ENCODE data around the gene HNF4A.

HNF4A gene

GRCh38 chr20:44426879-44427790 is 71.6 kb downstream of the HNF4A start:
- DNase-seq, result no peak

GRCh38 chr20:44427804-44428173 is 72.3 kb downstream of the HNF4A start:
- no peak for DNase-seq

GRCh38 chr20:44428174-44429016 is 72.9 kb downstream of the HNF4A start:
- no peak for DNase-seq

GRCh38 chr20:44429017-44429339 is 73.5 kb downstream of the HNF4A start:
- DNase-seq, result no peak

- no peak for DNase-seq
Measured at GRCh38 chr20:44429419-44430269, 74.1 kb downstream of the HNF4A start.

GRCh38 chr20:44430270-44431065 is 75.0 kb downstream of the HNF4A start:
- DNase-seq, result no peak

GRCh38 chr20:44431118-44431501 is 75.6 kb downstream of the HNF4A start:
- DNase-seq, result no peak

- no peak for DNase-seq
Measured at GRCh38 chr20:44431502-44432234, 76.2 kb downstream of the HNF4A start.

GRCh38 chr20:44432618-44433577 is 77.4 kb downstream of the HNF4A start:
- DNase-seq, result no peak

- DNase-seq, result no peak
Measured at GRCh38 chr20:44433751-44434538, 78.4 kb downstream of the HNF4A start.

- DNase-seq, result no peak
Measured at GRCh38 chr20:44435630-44436335, 80.3 kb downstream of the HNF4A start.

- DNase-seq, result no peak
Measured at GRCh38 chr20:44436393-44436792, 80.9 kb downstream of the HNF4A start.

GRCh38 chr20:44437497-44437896 is 82.0 kb downstream of the HNF4A start:
- DNase-seq, result peak; percentile 5

- DNase-seq, result no peak
Measured at GRCh38 chr20:44438782-44439181, 83.3 kb downstream of the HNF4A start.

- no peak for DNase-seq
Measured at GRCh38 chr20:44439318-44439717, 83.8 kb downstream of the HNF4A start.

GRCh38 chr20:44442298-44443070 is 87.0 kb downstream of the HNF4A start:
- DNase-seq, result no peak

- DNase-seq, result no peak
Measured at GRCh38 chr20:44445742-44446710, 90.5 kb downstream of the HNF4A start.

Measured in stimulated activated CD4-positive, alpha-beta T cell treated with anti-CD3 and anti-CD28 coated beads, Interleukin-15, amount 100 ng/mL, for 24 hours (primary cell).